ENCODE results near the gene PRAF2. TPM values are rescaled to one million over a fixed set of nuclear protein-coding genes. Genes with fewer than 3 reads are reported as not detected.

The PRAF2 gene
- total RNA-seq, 3 donors from 2014 or later (not counting 1 experiment from before 2014, with no cell fraction given), result 18.1 to 24.8 (median 19.9) TPM

GRCh38 chrX:49059681-49060085, 14.1 kb downstream of the PRAF2 start:
- H3K36me3 Mint-ChIP-seq, result no peaks in the 10 kb centered on the region
- H3K4me1 Mint-ChIP-seq, result peaks cover 0 to 9% of the 10 kb centered on the region in 2 donors
- WGBS (ENCODE audit: insufficient coverage), result 95% methylated on average over 6 of the region's 10 CpGs
- DNase-seq, result no peak
- intact Hi-C loops (cut with micrococcal nuclease), result no loop called here
- H3K4me3 Mint-ChIP-seq, result no peak overlapping the region
- H3K4me1 ChIP-seq (ENCODE audit: control insufficient read depth, insufficient read depth, low read length), result peaks cover 2% of the 10 kb centered on the region
- H3K36me3 ChIP-seq (ENCODE audit: control insufficient read depth, insufficient read depth, low read length), result no peaks in the 10 kb centered on the region
- no peak for ATAC-seq
- no peaks in the 10 kb centered on the region for H3K27me3 Mint-ChIP-seq (ENCODE audit: low read depth in 2 of 2)
- no peak overlapping the region for H3K27ac ChIP-seq (ENCODE audit: low read length)
- no peaks in the 10 kb centered on the region for H3K9me3 Mint-ChIP-seq
- no peak overlapping the region for H3K27ac Mint-ChIP-seq
- H3K9me3 ChIP-seq (ENCODE audit: control insufficient read depth, insufficient read depth, low read length), result no peaks in the 10 kb centered on the region
- H3K4me3 ChIP-seq (ENCODE audit: low read length), result no peak overlapping the region
- no peak for TF ChIP-seq CTCF (IDR thresholded peaks at IDR 0.05)
- no peaks in the 10 kb centered on the region for H3K27me3 ChIP-seq (ENCODE audit: control insufficient read depth, insufficient read depth, low read length)

- ATAC-seq (no peak), DNase-seq (no peak)
- no peaks in the 10 kb centered on the region for H3K27me3 Mint-ChIP-seq (ENCODE audit: low read depth in 2 of 2)
- TF ChIP-seq CTCF (IDR thresholded peaks at IDR 0.05), result no peak
- H3K4me1 Mint-ChIP-seq, result peaks cover 0 to 13% of the 10 kb centered on the region in 2 donors
- Histone ChIP-seq H3K27ac (ENCODE audit: low read length) (no peak overlapping the region), H3K27me3 (ENCODE audit: control insufficient read depth, insufficient read depth, low read length) (no peaks in the 10 kb centered on the region), H3K9me3 (ENCODE audit: control insufficient read depth, insufficient read depth, low read length) (no peaks in the 10 kb centered on the region), H3K36me3 (ENCODE audit: control insufficient read depth, insufficient read depth, low read length) (no peaks in the 10 kb centered on the region), H3K4me3 (ENCODE audit: low read length) (no peak overlapping the region), H3K4me1 (ENCODE audit: control insufficient read depth, insufficient read depth, low read length) (peaks cover 7% of the 10 kb centered on the region)
- 100% methylated on average over 5 of the region's 6 CpGs for WGBS (ENCODE audit: insufficient coverage)
- intact Hi-C loops (cut with micrococcal nuclease), result no loop called here
- no peaks in the 10 kb centered on the region for H3K9me3 Mint-ChIP-seq
- no peaks in the 10 kb centered on the region for H3K36me3 Mint-ChIP-seq
- no peak overlapping the region for H3K27ac Mint-ChIP-seq
- no peak overlapping the region for H3K4me3 Mint-ChIP-seq
These were observed 14.6 kb downstream of the PRAF2 start for GRCh38 chrX:49059201-49059600.

GRCh38 chrX:49058794-49059193, 15.0 kb downstream of the PRAF2 start, which contains the start of gene CCDC120:
CCDC120 (plus strand) TSS chrX:49058999; CDS start chrX:49062042, 3,043 bp downstream.
- no peak for ATAC-seq
- Histone ChIP-seq H3K27me3 (ENCODE audit: control insufficient read depth, insufficient read depth, low read length) (no peaks in the 10 kb centered on the region), H3K4me3 (ENCODE audit: low read length) (no peak within 1 kb of the TSS), H3K9me3 (ENCODE audit: control insufficient read depth, insufficient read depth, low read length) (no peaks in the 10 kb centered on the region), H3K36me3 (ENCODE audit: control insufficient read depth, insufficient read depth, low read length) (no peaks in the 10 kb centered on the region), H3K4me1 (ENCODE audit: control insufficient read depth, insufficient read depth, low read length) (peaks cover 11% of the 10 kb centered on the region), H3K27ac (ENCODE audit: low read length) (no peak within 1 kb of the TSS)
- Mint-ChIP-seq H3K4me3 (no peak within 1 kb of the TSS), H3K4me1 (peaks cover 0 to 18% of the 10 kb centered on the region in 2 donors), H3K27ac (no peak within 1 kb of the TSS), H3K27me3 (ENCODE audit: low read depth in 2 of 2) (no peaks in the 10 kb centered on the region), H3K9me3 (no peaks in the 10 kb centered on the region), H3K36me3 (no peaks in the 10 kb centered on the region)
- intact Hi-C loops (cut with micrococcal nuclease), result no loop called here
- DNase-seq, result no peak
- 97% methylated on average over 4 of the region's 5 CpGs for WGBS (ENCODE audit: insufficient coverage)
- TF ChIP-seq CTCF (IDR thresholded peaks at IDR 0.05), result no peak

Measured in natural killer cell (primary cell).